Caco-2 (cell line): Measurements from ENCODE around the gene TOMM7. TPM values are rescaled to one million over a fixed set of nuclear protein-coding genes. Genes with fewer than 3 reads are reported as not detected.

Source experiments
- BruUV-seq: library from RNA; stranded (reverse); fragments of 400-500 nt; replicated peaks from 2 replicates; lab custom pipeline; 2021; lab: Mats Ljungman, UMichigan
- CTCF ChIA-PET: fragments of 300-600 bp; sonication (Branson Sonifier 250); formaldehyde crosslinking; loops from one replicate; lab custom pipeline; 2022; ENCODE audit warnings: antibody characterized with exemption; lab: Charles Lee
- POLR2A ChIA-PET: fragments of 300-600 bp; sonication (Branson Sonifier 250); formaldehyde crosslinking; loops from one replicate; lab custom pipeline; 2022; ENCODE audit warnings: antibody characterized with exemption; lab: Charles Lee
- DNase-seq, 2 experiments: peaks; one replicate each; pipeline versions ENCODE4 v3.0.0 to v3.0.0-alpha.2; 2020 to 2022
- H3K27me3 ChIP-seq: replicated peaks from 2 replicates; pipeline ENCODE4 v1.6.0; 2011; ENCODE audit warnings: low read length; ENCODE audit not compliant: control insufficient read depth, insufficient read depth
- H3K36me3 ChIP-seq: 2 replicates; pipeline ENCODE4 v1.5.1; 2011; ENCODE audit warnings: low read length; ENCODE audit not compliant: control insufficient read depth, insufficient read depth
- H3K4me1 ChIP-seq: fragments of 250-450 bp; sonication (Bioruptor Pico); 2 replicates; pipeline ENCODE4 v1.5.1; 2020; ENCODE audit warnings: mild to moderate bottlenecking
- H3K4me3 ChIP-seq: 2 replicates; pipeline ENCODE4 v1.5.1; 2011; ENCODE audit warnings: low read depth, mild to moderate bottlenecking, control low read depth, low read length
- H3K9me3 ChIP-seq: fragments of 250-450 bp; sonication (Bioruptor Pico); 2 replicates; pipeline ENCODE4 v1.5.1; 2020; ENCODE audit warnings: mild to moderate bottlenecking, moderate library complexity
- H3K27ac Mint-ChIP-seq: one replicate; pipeline ENCODE4 v1.8.0; 2022; ENCODE audit warnings: mixed read lengths; ENCODE audit not compliant: unreplicated experiment
- H3K27me3 Mint-ChIP-seq: one replicate; pipeline ENCODE4 v1.8.0; 2022; ENCODE audit warnings: mixed read lengths; ENCODE audit not compliant: insufficient read depth, unreplicated experiment
- H3K36me3 Mint-ChIP-seq: one replicate; pipeline ENCODE4 v1.8.0; 2022; ENCODE audit warnings: mild to moderate bottlenecking, mixed read lengths; ENCODE audit not compliant: insufficient read depth, unreplicated experiment
- H3K4me1 Mint-ChIP-seq: one replicate; pipeline ENCODE4 v1.8.0; 2022; ENCODE audit warnings: low read depth, mixed read lengths; ENCODE audit not compliant: unreplicated experiment
- H3K4me3 Mint-ChIP-seq: one replicate; pipeline ENCODE4 v1.8.0; 2022; ENCODE audit warnings: mild to moderate bottlenecking, moderate library complexity, mixed read lengths; ENCODE audit not compliant: unreplicated experiment
- H3K9me3 Mint-ChIP-seq: one replicate; pipeline ENCODE4 v1.8.0; 2022; ENCODE audit warnings: mixed read lengths; ENCODE audit not compliant: unreplicated experiment
- intact Hi-C: fragments of 100-400 bp; cut with micrococcal nuclease; formaldehyde crosslinking; loops from one replicate; pipeline ENCODE4 v1.10.0; 2022; ENCODE audit not compliant: unreplicated experiment
- total RNA-seq: library from RNA; stranded (reverse); gene quantifications from 2 replicates; pipeline ENCODE4 v1.2.3, GENCODE V29; 2022
- TF ChIP-seq, protein P1 (sequence below), 2 experiments: fragments of 200-600 bp in 1 of 2; IDR thresholded peaks; 1 replicate in 1 of 2; 2 replicates in 1 of 2; pipeline versions ENCODE4 v1.5.1 to v1.8.0; 2011 to 2022; ENCODE audit warnings: antibody characterized with exemption in 1 of 2, control low read depth in 1 of 2, inconsistent platforms in 1 of 2, low read depth in 1 of 2, low read length in 1 of 2, mild to moderate bottlenecking in 1 of 2, moderate library complexity in 1 of 2; ENCODE audit not compliant: insufficient read depth in 1 of 2, severe bottlenecking in 1 of 2, unreplicated experiment in 1 of 2

Gene TOMM7
- total RNA-seq, 1 experiment from 2014 or later: 220 TPM

GRCh38 chr7:22867003-22867402 lies 44.4 kb upstream of the TOMM7 start:
- Mint-ChIP-seq H3K36me3 (peaks cover 32% of the 10 kb centered on the region), H3K27ac (no peak overlapping the region), H3K4me1 (peaks cover 7% of the 10 kb centered on the region), H3K9me3 (no peaks in the 10 kb centered on the region), H3K27me3 (no peaks in the 10 kb centered on the region), H3K4me3 (no peak overlapping the region)
- no TSS peak for BruUV-seq
- Histone ChIP-seq H3K9me3 (no peaks in the 10 kb centered on the region), H3K4me3 (no peak overlapping the region), H3K27me3 (no peaks in the 10 kb centered on the region), H3K36me3 (no peaks in the 10 kb centered on the region), H3K4me1 (peaks cover 6% of the 10 kb centered on the region)
- TF ChIP-seq, protein P1, sequence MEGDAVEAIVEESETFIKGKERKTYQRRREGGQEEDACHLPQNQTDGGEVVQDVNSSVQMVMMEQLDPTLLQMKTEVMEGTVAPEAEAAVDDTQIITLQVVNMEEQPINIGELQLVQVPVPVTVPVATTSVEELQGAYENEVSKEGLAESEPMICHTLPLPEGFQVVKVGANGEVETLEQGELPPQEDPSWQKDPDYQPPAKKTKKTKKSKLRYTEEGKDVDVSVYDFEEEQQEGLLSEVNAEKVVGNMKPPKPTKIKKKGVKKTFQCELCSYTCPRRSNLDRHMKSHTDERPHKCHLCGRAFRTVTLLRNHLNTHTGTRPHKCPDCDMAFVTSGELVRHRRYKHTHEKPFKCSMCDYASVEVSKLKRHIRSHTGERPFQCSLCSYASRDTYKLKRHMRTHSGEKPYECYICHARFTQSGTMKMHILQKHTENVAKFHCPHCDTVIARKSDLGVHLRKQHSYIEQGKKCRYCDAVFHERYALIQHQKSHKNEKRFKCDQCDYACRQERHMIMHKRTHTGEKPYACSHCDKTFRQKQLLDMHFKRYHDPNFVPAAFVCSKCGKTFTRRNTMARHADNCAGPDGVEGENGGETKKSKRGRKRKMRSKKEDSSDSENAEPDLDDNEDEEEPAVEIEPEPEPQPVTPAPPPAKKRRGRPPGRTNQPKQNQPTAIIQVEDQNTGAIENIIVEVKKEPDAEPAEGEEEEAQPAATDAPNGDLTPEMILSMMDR (IDR thresholded peaks at IDR 0.05; ENCODE audit: insufficient read depth in 1 of 2, low read depth in 1 of 2, low read length in 1 of 2, severe bottlenecking in 1 of 2, unreplicated experiment in 1 of 2): no peak
- ChIA-PET POLR2A (no interaction called here), CTCF (no interaction called here)
- DNase-seq: no peak
- intact Hi-C loops: no loop called here

DNA sequence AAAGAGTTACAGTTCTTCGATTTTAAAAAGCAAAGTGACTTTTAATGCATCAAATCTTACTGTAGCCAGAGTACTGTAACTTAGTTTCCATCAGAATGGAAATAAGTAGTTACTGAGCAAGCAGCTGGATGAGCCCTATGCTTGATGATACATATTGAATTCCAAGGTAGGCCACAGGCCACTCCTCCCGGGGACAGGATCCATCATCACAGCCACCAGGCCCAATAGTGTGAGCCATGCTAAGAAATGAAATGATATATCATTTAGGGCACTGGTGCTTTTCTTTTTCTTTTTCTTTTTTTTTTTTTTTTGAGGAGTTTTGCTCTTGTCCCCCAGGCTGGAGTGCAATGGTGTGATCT lies 42.9 kb upstream of the TOMM7 start:
- H3K27me3 Mint-ChIP-seq: no peaks in the 10 kb centered on the region
- H3K9me3 ChIP-seq: no peaks in the 10 kb centered on the region
- no peaks in the 10 kb centered on the region for H3K27me3 ChIP-seq
- H3K4me3 ChIP-seq: no peak overlapping the region
- peaks cover 7% of the 10 kb centered on the region for H3K4me1 Mint-ChIP-seq
- no peak overlapping the region for H3K4me3 Mint-ChIP-seq
- no peaks in the 10 kb centered on the region for H3K9me3 Mint-ChIP-seq
- POLR2A ChIA-PET: no interaction called here
- intact Hi-C loops: no loop called here
- BruUV-seq: no TSS peak
- no peak for DNase-seq
- H3K36me3 ChIP-seq: no peaks in the 10 kb centered on the region
- TF ChIP-seq, protein P1 (IDR thresholded peaks at IDR 0.05; ENCODE audit: insufficient read depth in 1 of 2, low read depth in 1 of 2, low read length in 1 of 2, severe bottlenecking in 1 of 2, unreplicated experiment in 1 of 2): no peak
- H3K36me3 Mint-ChIP-seq: peaks cover 42% of the 10 kb centered on the region
- H3K4me1 ChIP-seq: peaks cover 6% of the 10 kb centered on the region
- CTCF ChIA-PET: no interaction called here
- peak overlapping the region; percentile 70 for H3K27ac Mint-ChIP-seq

- intact Hi-C loops: loop anchor here (5.0 kb wide), 1 partner anchor 192 kb away; no protein-coding TSS in a partner anchor
- Mint-ChIP-seq H3K9me3 (no peaks in the 10 kb centered on the region), H3K27me3 (no peaks in the 10 kb centered on the region), H3K36me3 (peaks cover 48% of the 10 kb centered on the region), H3K4me1 (peaks cover 7% of the 10 kb centered on the region), H3K27ac (peak overlapping the region; percentile 70), H3K4me3 (no peak overlapping the region)
- BruUV-seq: no TSS peak
- H3K9me3 ChIP-seq: no peaks in the 10 kb centered on the region
- TF ChIP-seq, protein P1 (IDR thresholded peaks at IDR 0.05; ENCODE audit: insufficient read depth in 1 of 2, low read depth in 1 of 2, low read length in 1 of 2, severe bottlenecking in 1 of 2, unreplicated experiment in 1 of 2): no peak
- ChIA-PET POLR2A (no interaction called here), CTCF (no interaction called here)
- DNase-seq: no peak
- H3K27me3 ChIP-seq: no peaks in the 10 kb centered on the region
- H3K4me1 ChIP-seq: peaks cover 6% of the 10 kb centered on the region
- H3K4me3 ChIP-seq: no peak overlapping the region
- H3K36me3 ChIP-seq: no peaks in the 10 kb centered on the region
These were observed 42.4 kb upstream of the TOMM7 start for GRCh38 chr7:22864855-22865601.
